GM19043 (cell line): ENCODE results near the gene BCO2.
A peak's percentile ranks its signal among the peaks of the same experiment; 100 is the strongest.
"Not testable (repeated sequence)": the region's sequence is repeated elsewhere in the genome, so short reads cannot be mapped to it uniquely, and the experiment has no call there.

ENCODE experiments used
- ATAC-seq: cut with Tn5 transposase; IDR thresholded peaks from one replicate; pipeline ENCODE4 v1.9.1; 2021; ENCODE audit warnings: low read depth; ENCODE audit not compliant: unreplicated experiment

Gene BCO2

DNA sequence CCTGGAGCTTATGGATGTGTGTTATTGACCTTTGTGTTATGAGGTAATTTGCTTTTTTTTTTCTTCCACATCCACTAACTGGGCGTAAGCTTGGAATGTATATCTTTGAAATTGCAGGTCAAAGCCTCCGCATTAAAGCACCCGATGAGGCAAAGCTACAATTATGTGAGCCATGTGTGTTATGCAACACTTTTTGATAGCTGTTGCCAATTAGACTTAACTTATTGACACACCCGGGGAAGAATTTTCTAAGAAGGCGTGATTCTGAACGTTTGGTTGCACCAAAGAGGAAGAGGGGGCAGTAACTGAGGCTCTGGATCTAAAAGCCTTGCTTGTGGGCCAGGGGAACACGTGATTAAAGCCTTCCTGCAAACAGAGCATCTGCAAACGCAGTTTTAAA is 8.8 kb upstream of the BCO2 start:
- no peak for ATAC-seq

DNA sequence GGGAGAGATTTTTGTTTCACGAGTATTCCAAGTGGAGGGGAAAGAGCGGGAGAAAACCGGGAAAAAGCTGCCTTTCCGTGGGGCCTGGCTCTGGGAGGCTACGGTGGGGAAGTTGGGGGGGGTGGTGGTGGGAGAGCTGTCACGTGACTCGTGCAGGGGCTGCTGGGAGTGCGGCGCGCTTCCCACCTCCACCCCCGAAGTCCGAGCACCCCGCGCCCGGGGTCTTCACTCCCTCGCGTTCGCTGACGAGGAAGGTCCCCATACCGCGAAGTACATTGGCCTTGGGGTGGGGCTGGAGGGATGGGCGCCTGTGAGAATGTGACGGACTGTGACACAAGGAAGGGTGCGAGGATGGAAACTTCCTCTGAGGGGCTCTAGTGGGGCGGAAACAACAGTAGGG is 8.2 kb upstream of the BCO2 start, which contains the start of gene TEX12:
Gene TEX12, plus strand, starts transcription at position 228 of the 400 bp plus-strand sequence. CDS start 1,897 bp downstream, outside the sequence.
- ATAC-seq, result no peak

DNA sequence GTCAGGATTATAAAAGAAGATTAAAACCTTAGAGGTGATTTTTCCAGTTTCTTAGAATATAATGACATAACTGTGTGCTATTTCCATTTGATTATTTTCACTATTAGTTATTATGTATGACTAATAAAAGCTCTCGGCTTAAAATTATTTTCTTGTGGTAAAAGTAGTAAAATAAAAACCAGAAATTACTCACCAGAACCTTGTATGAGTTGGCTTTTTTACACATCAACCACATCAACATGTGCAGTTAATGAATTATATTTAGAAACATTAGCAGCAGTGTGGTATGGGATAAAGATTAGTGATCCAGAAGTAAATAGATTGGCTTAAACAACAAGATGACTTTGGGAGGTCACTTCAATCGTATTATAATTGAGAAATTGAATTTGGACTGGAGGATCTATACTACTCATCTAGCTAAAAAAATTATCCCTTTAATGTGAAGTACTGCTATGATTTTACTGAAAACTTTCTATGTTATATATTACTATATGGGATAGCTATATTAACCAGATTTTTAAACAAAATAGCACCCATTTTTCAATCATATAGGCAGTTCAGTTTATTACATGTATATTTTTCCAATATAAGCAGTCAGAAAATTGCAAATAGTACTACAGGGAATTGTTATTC is 2.8 kb upstream of the BCO2 start:
- no peak for ATAC-seq

DNA sequence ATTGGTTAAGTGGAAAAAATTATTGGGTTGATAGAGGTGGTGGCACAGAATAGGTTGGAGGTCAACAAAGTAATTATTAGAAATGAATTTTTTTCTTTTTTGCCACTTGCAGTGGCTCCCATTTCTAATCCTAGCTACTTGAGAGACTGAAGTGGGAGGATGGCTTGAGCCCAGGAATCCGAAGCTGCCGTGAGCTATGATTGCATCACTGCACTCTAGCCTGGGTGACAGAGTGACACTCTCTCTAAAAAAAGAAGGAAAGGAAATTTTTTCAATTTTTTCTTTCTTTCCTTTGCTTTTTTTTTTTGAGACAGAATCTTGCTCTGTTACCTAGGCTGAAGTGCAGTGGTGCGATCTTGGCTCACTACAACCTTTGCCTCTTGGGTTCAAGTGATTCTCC is 2.2 kb upstream of the BCO2 start:
- no peak for ATAC-seq

DNA sequence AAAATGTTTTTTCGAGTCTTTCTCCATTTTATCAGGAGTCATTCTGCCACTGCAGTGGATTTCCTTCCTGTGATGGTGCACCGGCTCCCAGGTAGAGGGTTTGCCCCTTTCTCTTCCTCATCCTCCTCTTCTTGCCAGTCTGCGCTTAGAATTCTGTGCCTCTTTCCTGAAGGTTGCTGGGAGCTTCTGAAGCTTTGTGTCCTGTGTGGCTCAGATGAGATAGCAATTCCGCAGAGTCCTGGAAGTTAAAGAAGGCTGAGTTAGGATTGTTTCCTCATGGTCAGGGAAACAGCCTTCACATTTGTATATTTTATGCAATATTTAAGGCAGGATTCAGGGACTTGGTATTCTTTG is 264 bp downstream of the BCO2 start:
- no peak for ATAC-seq

DNA sequence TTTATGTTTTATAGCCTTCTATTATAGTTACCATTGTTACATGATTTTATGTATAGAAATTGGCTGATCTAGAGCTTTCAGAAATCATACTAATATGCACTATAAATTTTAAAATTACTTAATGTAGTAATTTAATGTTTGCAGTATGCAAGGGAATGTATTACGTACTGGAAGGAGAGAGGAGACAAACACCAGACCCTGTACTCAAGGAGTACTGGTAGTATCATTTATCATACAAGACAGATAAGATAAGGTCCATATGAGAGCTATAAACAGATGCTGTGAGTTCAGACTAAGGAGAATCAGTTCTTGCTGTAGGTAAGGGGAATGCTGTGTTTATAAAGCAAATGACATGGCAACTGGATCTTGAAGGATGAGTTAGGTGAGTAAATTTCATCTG is 765 bp downstream of the BCO2 start:
- ATAC-seq, result no peak

DNA sequence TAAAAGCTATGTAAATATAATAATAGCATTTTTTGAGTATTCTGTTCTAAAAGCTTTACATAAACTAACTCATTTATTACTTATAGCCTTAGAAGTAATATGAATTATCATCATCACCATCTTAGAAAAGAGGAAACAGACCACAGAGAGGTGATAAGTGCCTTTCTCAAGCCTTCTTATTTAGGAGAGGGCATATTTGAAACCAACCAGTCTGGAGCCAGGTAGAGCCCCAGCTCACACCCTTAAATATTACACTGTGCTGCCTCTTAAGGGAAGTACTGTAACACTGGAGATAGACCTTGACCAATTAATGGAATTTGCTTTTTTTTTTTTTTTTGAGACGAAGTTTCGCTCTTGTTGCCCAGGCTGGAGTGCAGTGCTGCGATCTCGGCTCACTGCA is 2.3 kb downstream of the BCO2 start:
- ATAC-seq, result no peak

DNA sequence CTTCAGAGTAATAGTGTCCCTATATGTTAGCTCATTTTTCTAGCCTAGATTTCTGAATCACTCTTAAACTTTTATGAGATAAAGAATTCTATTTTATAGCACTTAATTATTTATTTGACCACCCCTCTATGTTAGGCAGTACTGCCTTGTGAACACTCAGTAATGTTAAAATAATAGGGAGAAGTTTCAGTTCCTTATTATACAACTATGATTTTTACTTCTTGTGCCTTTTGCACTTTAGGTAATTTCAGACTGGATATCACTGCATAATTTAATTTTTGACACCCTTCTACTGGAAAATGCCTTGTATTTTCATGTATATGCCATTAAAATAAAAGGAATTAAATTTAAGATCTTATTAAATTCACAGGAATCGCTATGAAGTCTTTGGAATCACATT is 3.1 kb downstream of the BCO2 start:
- no peak for ATAC-seq

DNA sequence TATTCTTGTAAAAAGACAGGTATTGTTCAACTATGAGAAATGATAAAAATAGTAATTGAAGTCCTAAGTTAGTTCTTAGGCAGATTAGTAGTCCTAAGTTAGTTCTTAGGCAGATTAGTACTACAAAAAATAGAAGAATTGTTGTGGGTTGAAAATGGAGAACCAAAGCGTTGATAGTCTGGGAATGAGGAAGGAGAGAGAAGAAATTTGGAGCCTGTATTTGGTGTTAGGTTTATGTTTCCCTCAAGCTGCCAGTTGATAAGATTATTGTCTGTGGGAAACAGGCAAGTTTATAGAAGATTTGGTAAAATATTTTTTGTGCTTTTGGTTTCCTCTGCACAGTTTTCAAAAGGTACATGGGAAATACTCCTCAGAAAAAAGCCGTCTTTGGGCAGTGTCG is 3.6 kb downstream of the BCO2 start:
- no peak for ATAC-seq

DNA sequence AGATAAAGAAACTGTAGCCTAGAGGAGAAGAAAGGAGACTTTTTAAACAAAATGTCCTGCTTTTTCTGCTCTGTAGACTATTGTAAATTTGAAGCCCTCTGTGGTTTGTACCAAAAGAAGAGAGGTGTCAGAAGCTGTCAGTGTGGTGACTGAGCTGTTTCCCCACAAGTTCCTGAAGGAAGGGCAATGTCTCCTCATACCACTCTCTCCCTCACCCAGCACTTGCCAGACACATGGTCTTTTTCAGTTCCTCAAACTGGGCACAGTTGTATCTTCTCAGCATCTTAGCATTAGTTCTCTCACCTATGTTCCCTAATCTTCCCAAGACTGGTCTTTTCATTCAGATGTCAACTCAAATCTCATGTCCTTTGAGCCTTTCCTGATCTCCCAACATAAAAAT is 4.3 kb downstream of the BCO2 start:
- ATAC-seq, result peak; percentile 52

DNA sequence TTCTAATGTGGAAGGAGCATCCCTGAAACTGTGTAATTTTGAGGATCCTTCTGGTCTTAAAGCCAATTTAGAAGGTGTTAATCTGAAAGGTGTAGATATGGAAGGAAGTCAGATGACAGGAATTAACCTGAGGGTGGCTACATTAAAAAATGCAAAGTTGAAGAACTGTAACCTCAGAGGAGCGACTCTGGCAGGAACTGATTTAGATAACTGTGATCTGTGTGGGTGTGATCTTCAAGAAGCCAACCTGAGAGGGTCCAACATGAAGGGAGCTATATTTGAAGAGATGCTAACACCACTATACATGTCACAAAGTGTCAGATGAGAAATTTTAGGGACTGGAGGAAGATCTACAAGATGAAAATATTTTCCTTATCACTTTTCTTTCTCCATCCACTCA is 7.6 kb downstream of the BCO2 start:
- ATAC-seq, result no peak

DNA sequence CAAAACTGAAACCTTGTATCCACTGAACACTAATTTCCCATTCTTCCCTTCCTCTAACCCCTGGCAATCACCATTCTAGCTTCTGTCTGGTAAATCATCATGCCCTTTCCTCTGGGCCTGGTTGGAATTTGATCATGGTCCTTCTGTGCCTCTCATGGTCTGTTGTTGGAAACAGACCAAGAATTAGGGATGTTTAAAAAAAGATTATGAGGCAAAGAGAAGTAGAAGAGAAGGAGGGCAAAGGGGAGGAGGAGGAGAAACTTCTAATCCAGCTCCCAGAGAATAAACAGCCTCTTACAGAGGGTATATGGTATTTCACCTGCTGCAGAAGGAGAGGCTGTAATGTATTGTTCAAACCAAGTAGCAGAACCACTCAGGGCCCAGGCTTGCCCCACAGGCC is 10.6 kb downstream of the BCO2 start:
- ATAC-seq, result no peak

DNA sequence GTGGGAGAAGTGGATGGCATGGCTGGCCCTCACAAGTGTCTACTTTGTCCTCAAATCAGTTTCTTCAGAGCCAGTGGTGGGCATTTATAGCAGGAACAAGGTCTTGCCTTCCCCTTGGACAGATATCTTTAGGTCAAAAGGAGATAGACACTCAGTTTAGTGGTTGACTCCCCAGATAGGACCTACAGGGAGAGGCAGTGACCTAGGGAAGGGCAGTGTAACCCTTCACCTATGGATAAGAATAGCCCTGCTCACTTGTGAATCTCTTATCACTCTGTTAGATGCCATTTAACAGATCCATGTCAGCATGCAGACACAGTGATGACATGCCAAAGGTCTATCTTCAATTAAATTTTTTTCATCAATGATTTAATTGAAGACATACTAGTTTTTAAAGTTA is 11.0 kb downstream of the BCO2 start:
- no peak for ATAC-seq

DNA sequence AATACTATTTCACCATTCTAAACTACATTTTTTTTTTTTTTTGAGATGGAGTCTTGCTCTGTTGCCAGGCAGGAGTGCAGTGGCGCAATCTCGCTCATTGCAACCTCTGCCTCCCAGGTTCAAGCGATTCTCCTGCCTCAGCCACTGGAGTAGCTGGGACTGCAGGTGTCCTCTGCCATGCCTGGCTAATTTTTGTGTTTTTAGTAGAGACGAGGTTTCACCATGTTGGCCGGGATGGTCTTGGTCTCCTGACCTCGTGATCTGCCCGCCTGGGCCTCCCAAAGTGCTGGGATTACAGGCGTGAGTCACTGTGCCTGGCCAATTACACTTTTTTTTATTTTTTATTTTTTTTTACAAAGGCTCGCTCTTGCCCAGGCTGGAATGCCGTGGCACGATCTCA is 19.8 kb downstream of the BCO2 start:
- ATAC-seq, result not testable (repeated sequence)

DNA sequence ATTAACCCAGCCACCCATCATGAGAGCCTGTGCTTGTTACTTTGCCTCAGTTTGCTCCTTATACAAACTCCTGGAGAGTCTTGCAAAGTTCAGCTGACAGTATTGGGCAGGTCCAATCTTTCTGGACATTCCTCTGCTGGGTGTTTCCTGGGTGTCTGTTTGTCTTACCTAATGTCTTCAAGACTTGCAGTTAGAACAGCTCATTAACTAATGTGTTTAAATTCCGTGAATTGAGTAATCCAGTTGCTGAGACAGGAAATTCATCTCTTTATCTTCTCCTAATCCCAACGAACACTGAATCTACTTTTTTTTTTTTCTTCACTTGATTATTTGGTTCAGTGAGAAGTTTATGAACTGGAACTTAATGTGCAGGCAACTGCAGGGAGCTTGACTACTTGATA is 20.6 kb downstream of the BCO2 start:
- ATAC-seq, result no peak

DNA sequence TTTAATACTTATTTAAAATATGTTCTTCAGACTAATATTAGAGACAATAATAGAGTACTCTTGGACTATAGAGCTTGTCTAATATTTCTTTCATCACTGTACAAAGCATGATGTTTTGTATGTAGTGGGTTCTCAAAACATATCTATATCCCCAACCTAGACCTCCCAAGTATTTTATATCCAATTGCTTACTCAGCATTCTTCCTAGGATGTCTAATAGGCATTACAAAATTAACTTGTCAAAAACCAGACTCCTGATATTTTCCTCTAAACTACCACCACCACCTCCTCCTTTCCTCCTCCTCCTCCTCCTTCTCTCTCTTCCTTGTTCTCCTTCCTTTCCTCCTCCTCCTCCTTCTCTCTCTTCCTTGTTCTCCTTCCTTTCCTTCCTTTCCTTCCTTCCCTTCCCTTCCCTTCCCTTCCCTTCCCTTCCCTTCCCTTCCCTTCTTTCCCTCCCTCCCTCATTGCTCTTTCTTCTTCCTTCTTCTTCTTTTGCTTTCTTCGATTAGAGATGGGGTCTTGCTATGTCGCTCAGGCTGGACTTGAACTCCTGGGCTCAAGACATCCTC is 21.3 kb downstream of the BCO2 start:
- ATAC-seq, result no peak

DNA sequence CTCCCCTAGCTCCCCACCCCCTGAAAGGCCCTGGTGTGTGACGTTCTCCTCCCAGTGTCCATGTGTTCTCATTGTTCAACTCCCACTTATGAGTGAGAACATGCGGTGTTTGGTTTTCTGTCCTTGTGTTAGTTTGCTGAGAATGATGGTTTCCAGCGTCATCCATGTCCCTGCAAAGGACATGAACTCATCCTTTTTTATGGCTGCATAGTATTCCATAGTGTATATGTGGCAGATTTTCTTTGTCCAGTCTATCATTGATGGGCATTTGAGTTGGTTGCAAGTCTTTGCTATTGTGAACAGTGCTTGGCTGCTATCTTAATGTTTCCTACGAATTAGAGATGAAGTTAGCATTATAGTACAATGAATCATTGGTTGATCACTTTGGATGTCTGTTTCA is 23.8 kb downstream of the BCO2 start:
- not testable (repeated sequence) for ATAC-seq

DNA sequence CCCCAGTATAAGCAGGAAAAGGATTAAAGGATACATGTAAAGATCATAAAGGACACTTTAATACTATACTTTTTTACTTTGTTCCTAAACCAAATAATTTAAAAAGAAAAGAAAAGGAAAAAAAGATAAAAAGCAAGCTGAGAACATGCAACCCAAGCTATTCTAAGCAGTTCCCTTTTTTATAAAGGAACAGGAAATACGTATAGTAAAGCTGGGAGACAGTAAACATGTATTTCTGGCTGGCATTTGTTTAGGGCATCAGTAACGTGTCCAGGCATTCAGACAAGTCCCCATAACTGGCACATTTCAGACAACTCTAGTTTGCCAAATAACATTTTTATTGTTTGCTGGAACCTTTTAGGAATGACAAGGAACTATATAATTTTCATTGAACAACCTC is 24.9 kb downstream of the BCO2 start:
- ATAC-seq, result no peak

DNA sequence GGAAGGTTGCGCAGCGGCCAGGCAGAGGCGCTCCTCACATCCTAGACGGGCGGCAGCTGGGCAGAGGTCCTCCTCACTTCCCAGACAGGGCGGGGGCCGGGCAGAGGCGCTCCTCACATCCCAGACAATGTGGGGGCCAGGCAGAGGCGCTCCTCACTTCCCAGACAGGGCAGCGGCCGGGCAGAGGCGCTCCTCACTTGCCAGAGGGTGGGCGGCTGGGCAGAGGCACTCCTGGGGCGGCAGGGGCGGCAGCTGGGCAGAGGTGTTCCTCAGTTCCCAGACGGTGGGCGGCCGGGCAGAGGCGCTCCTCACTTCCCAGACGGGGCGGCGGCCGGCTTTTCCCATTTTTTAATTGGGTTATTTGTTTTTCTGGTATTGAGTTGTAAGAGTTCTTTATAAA is 30.8 kb downstream of the BCO2 start:
- no peak for ATAC-seq

DNA sequence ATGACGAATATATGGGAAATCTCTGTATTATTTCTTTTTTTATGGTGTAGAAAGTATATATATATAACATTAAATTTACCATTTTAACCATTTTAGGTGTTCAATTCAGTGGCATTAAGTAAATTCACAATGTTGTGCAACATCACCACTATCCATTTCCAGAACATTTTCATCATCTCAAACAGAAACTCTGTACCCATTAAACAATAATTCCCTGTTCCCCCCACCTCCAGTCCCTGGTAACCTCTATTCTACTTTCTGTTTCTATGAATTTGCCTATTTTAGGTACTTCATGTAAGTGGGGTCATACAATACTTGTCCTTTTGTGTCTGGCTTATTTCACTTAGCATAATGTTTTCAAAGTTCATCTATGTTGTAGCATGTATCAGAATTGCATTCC is 35.6 kb downstream of the BCO2 start:
- ATAC-seq, result no peak

DNA sequence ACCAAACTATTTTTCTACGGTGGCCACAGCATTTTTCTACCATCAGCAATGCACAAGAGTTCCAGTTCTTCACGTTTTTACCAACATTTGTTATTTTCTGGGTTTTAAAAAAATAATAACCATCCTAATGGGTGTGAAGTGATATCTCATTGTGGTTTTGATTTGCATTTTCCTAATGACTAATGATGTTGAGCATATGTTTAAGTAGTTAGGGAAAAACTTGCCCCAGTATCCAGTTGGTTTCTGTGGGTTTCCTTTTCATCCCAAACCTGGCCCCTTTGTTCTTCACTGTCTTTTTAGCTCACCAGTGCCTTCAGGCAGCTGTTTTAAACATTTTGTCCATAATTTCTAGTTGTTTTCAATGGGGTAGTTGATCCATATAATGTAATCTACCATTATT is 36.2 kb downstream of the BCO2 start:
- ATAC-seq, result no peak

DNA sequence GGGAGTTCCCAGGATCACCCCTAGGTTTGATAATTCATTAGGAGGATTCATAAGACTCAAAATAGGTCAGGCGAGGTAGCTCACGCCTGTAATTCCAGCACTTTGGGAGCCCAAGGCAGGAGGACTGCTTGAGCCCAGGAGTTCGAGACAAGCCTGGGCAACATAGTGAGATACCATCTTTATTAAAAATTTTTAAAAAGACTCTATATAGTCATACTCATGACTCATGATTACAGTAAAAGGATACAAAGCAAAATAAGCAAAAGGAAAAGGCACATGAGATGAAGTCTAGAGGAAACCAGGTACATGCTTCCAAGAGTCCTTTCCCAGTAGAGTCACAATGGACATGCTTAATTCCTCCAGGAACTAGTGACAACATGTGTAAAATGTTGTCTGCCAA is 37.0 kb downstream of the BCO2 start:
- no peak for ATAC-seq

DNA sequence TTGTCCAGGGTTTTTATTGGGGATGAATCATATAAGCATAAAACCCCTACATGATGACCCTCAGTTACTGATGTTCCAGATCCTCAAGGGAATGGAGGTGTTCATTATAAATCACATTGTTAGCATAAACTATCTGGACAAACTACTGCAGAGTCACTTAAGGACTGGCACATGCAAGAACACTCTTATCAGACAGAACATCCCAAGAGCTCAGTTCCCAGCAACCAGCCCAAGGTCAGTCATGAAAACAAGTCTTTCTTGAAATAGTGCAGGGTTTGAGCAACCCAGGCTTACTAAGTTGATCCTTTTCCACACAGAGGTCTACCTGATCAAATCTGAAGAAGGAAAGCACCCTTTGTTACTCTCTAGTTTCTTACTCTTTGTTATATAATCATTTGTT is 37.4 kb downstream of the BCO2 start:
- no peak for ATAC-seq
